ENCODE measurements around the gene TNIP1.

TNIP1 gene

GRCh38 chr5:151105561-151105960, 24.7 kb upstream of the TNIP1 start:
- DNase-seq (ENCODE audit: low spot score) = no peak

- no peak for DNase-seq (ENCODE audit: low spot score)
These were observed 24.0 kb upstream of the TNIP1 start for GRCh38 chr5:151104795-151105194.

- no peak for DNase-seq (ENCODE audit: low spot score)
These were observed 20.9 kb upstream of the TNIP1 start for GRCh38 chr5:151101746-151102145.

GRCh38 chr5:151101151-151101550, 20.3 kb upstream of the TNIP1 start:
- DNase-seq (ENCODE audit: low spot score) = no peak

- DNase-seq (ENCODE audit: low spot score) = no peak
These were observed 19.8 kb upstream of the TNIP1 start for GRCh38 chr5:151100681-151101080.

- DNase-seq (ENCODE audit: low spot score) = no peak
These were observed 17.9 kb upstream of the TNIP1 start for GRCh38 chr5:151098768-151099121.

GRCh38 chr5:151097820-151098767, 17.3 kb upstream of the TNIP1 start:
- DNase-seq (ENCODE audit: low spot score) = no peak

GRCh38 chr5:151097061-151097460, 16.2 kb upstream of the TNIP1 start:
- no peak for DNase-seq (ENCODE audit: low spot score)

- DNase-seq (ENCODE audit: low spot score) = no peak
These were observed 15.2 kb upstream of the TNIP1 start for GRCh38 chr5:151096001-151096373.

- no peak for DNase-seq (ENCODE audit: low spot score)
These were observed 14.6 kb upstream of the TNIP1 start for GRCh38 chr5:151095341-151096000.

- DNase-seq (ENCODE audit: low spot score) = no peak
These were observed 14.0 kb upstream of the TNIP1 start for GRCh38 chr5:151094852-151095245.

- DNase-seq (ENCODE audit: low spot score) = no peak
These were observed 13.4 kb upstream of the TNIP1 start for GRCh38 chr5:151094030-151094851.

GRCh38 chr5:151093476-151093889, 12.6 kb upstream of the TNIP1 start:
- DNase-seq (ENCODE audit: low spot score) = no peak

- no peak for DNase-seq (ENCODE audit: low spot score)
These were observed 11.9 kb upstream of the TNIP1 start for GRCh38 chr5:151092762-151093161.

GRCh38 chr5:151089726-151090125, 8.9 kb upstream of the TNIP1 start:
- DNase-seq (ENCODE audit: low spot score) = no peak

- DNase-seq (ENCODE audit: low spot score) = no peak
These were observed 8.2 kb upstream of the TNIP1 start for GRCh38 chr5:151088986-151089385.

GRCh38 chr5:151087486-151087885, 6.7 kb upstream of the TNIP1 start:
- no peak for DNase-seq (ENCODE audit: low spot score)

GRCh38 chr5:151086905-151087360, 6.1 kb upstream of the TNIP1 start:
- DNase-seq (ENCODE audit: low spot score) = no peak

- no peak for DNase-seq (ENCODE audit: low spot score)
These were observed 5.5 kb upstream of the TNIP1 start for GRCh38 chr5:151086192-151086869.

GRCh38 chr5:151085517-151086041, 4.7 kb upstream of the TNIP1 start:
- no peak for DNase-seq (ENCODE audit: low spot score)

- DNase-seq (ENCODE audit: low spot score) = no peak
These were observed 3.5 kb upstream of the TNIP1 start for GRCh38 chr5:151084363-151084762.

Data from putamen (tissue), 1 donor.